ENCODE data around the gene MFGE8.

DNA sequence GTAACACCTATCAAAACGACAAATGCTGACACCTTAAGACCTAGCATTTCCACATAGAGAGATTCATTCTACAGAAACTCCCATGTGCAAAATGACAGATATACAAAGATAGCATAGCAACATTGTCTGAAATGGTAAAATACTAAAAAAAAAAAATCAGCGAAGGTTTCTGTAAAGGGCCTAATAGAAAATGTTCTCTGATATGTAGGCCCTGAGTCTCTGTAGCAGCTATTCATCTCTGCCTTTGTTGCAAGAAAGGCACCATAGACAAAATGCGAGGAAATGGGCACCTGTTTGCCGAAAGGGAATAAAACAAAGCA, 631 bp upstream of the MFGE8 start:
- TF ChIP-seq, protein P1, sequence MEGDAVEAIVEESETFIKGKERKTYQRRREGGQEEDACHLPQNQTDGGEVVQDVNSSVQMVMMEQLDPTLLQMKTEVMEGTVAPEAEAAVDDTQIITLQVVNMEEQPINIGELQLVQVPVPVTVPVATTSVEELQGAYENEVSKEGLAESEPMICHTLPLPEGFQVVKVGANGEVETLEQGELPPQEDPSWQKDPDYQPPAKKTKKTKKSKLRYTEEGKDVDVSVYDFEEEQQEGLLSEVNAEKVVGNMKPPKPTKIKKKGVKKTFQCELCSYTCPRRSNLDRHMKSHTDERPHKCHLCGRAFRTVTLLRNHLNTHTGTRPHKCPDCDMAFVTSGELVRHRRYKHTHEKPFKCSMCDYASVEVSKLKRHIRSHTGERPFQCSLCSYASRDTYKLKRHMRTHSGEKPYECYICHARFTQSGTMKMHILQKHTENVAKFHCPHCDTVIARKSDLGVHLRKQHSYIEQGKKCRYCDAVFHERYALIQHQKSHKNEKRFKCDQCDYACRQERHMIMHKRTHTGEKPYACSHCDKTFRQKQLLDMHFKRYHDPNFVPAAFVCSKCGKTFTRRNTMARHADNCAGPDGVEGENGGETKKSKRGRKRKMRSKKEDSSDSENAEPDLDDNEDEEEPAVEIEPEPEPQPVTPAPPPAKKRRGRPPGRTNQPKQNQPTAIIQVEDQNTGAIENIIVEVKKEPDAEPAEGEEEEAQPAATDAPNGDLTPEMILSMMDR (IDR thresholded peaks at IDR 0.05): no peak
- TF ChIP-seq POLR2A (IDR thresholded peaks at IDR 0.05): no peak

All from uterus (tissue), 2 donors.